ENCODE data around the gene MIX23. TPM values are rescaled to one million over a fixed set of nuclear protein-coding genes. Genes with fewer than 3 reads are reported as not detected.

The MIX23 gene
- total RNA-seq, 1 donor from 2014 or later = 19.6 TPM

GRCh38 chr3:122332551-122332950 is 50.5 kb downstream of the MIX23 start:
- H3K4me3 Mint-ChIP-seq (ENCODE audit: unreplicated experiment) = no peak overlapping the region

GRCh38 chr3:122331886-122332285 is 51.1 kb downstream of the MIX23 start:
- Mint-ChIP-seq H3K27me3 (ENCODE audit: low read depth) (peaks cover 41% of the 10 kb centered on the region), H3K4me1 (ENCODE audit: low read depth) (no peaks in the 10 kb centered on the region), H3K4me3 (ENCODE audit: unreplicated experiment) (no peak overlapping the region), H3K27ac (ENCODE audit: unreplicated experiment) (no peak overlapping the region), H3K36me3 (ENCODE audit: low read depth) (no peaks in the 10 kb centered on the region), H3K9me3 (ENCODE audit: low read depth) (no peaks in the 10 kb centered on the region)
- DNase-seq (ENCODE audit: low spot score) = no peak
- no peak for TF ChIP-seq CTCF (IDR thresholded peaks at IDR 0.05)

More at GRCh38 chr3:122332551-122332950, 50.5 kb downstream of the MIX23 start:
- Mint-ChIP-seq H3K9me3 (ENCODE audit: low read depth) (no peaks in the 10 kb centered on the region), H3K27ac (ENCODE audit: unreplicated experiment) (no peak overlapping the region), H3K27me3 (ENCODE audit: low read depth) (peaks cover 41% of the 10 kb centered on the region), H3K36me3 (ENCODE audit: low read depth) (no peaks in the 10 kb centered on the region), H3K4me1 (ENCODE audit: low read depth) (no peaks in the 10 kb centered on the region)
- no peak for TF ChIP-seq CTCF (IDR thresholded peaks at IDR 0.05)
- DNase-seq (ENCODE audit: low spot score) = no peak

DNA sequence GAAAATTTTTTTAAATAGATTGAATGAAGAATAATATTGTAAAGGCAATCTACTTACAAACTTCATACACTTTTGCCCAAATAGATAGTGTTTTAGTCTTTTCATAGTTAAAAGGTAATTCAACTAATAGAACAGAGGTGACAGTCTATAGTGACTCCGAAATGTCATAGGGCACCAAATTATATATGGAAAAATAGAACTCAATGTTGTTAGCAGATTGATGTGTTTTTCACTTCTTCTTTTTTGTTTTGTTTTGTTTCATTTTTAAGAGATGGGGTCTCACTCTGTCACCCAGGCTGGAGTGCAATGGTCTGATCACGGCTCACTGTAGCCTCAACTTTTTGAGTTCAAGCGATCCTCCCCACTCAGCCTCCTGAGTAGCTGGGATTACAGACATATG is 57.3 kb downstream of the MIX23 start:
- no peak for DNase-seq (ENCODE audit: low spot score)
- H3K27me3 Mint-ChIP-seq (ENCODE audit: low read depth) = peaks cover 15% of the 10 kb centered on the region
- TF ChIP-seq CTCF (IDR thresholded peaks at IDR 0.05) = no peak
- H3K4me1 Mint-ChIP-seq (ENCODE audit: low read depth) = no peaks in the 10 kb centered on the region
- H3K9me3 Mint-ChIP-seq (ENCODE audit: low read depth) = no peaks in the 10 kb centered on the region
- no peak overlapping the region for H3K27ac Mint-ChIP-seq (ENCODE audit: unreplicated experiment)
- H3K36me3 Mint-ChIP-seq (ENCODE audit: low read depth) = no peaks in the 10 kb centered on the region
- H3K4me3 Mint-ChIP-seq (ENCODE audit: unreplicated experiment) = no peak overlapping the region

- TF ChIP-seq CTCF (IDR thresholded peaks at IDR 0.05) = no peak
- no peak within 1 kb of the TSS for H3K4me3 Mint-ChIP-seq (ENCODE audit: unreplicated experiment)
- no peak for DNase-seq (ENCODE audit: low spot score)
- peaks cover 11% of the 10 kb centered on the region for H3K27me3 Mint-ChIP-seq (ENCODE audit: low read depth)
- H3K27ac Mint-ChIP-seq (ENCODE audit: unreplicated experiment) = no peak within 1 kb of the TSS
- H3K4me1 Mint-ChIP-seq (ENCODE audit: low read depth) = no peaks in the 10 kb centered on the region
- no peaks in the 10 kb centered on the region for H3K36me3 Mint-ChIP-seq (ENCODE audit: low read depth)
- peaks cover 2% of the 10 kb centered on the region for H3K9me3 Mint-ChIP-seq (ENCODE audit: low read depth)
Observed at GRCh38 chr3:122324871-122325323, 58.1 kb downstream of the MIX23 start, which contains the start of gene CSTA. CSTA (plus strand) TSS chr3:122325248; CDS start chr3:122325293, 45 bp downstream.

GRCh38 chr3:122322095-122323075 is 60.6 kb downstream of the MIX23 start:
- no peak for DNase-seq (ENCODE audit: low spot score)
- no peak overlapping the region for H3K27ac Mint-ChIP-seq (ENCODE audit: unreplicated experiment)
- H3K9me3 Mint-ChIP-seq (ENCODE audit: low read depth) = peaks cover 10% of the 10 kb centered on the region
- no peak for TF ChIP-seq CTCF (IDR thresholded peaks at IDR 0.05)
- no peaks in the 10 kb centered on the region for H3K4me1 Mint-ChIP-seq (ENCODE audit: low read depth)
- H3K4me3 Mint-ChIP-seq (ENCODE audit: unreplicated experiment) = no peak overlapping the region
- no peaks in the 10 kb centered on the region for H3K36me3 Mint-ChIP-seq (ENCODE audit: low read depth)
- peaks cover 15% of the 10 kb centered on the region for H3K27me3 Mint-ChIP-seq (ENCODE audit: low read depth)

Measured in chondrocyte (in vitro differentiated cells).